ENCODE measurements around the gene STUM.
A peak's percentile ranks its signal among the peaks of the same experiment; 100 is the strongest.

The STUM gene

DNA sequence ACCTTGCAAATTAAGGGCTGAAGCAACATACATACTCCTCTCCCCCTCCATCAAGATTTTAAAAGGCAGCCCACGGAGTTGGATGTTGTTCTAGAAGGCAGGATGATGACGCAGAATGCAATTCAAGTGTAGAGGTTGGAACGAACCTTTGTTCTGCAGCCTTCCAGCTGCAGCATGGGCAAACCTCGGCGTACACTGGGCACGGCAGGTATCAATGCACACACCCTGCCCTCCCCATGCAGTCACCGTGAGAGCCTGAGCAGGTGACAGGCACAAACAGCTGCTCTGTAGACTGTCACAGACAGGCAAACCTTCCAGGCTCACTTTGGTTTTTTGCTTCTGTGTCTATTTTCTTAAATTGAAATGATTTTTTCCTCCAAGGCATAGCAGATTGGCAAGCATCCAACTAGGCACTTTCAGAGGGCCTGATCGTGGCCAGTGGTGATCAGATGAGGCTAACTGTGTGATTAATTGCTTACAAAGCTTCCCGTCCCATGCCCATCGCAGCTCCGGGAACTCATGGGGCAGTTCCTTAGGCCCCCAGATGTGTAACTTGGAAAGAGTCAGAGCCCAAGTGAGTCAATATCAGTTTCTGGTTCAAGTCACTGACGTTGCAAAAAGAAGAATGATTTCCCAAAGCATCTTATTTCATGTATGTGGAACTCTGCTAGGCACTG is 108.2 kb downstream of the STUM start:
- Histone ChIP-seq H3K79me2 (ENCODE audit: insufficient read depth, low read length) (peaks cover 13% of the 10 kb centered on the region), H2AFZ (ENCODE audit: low read depth, low read length, severe bottlenecking) (no peak overlapping the region), H3F3A (ENCODE audit: insufficient read depth) (peaks cover 29% of the 10 kb centered on the region), H3K27me3 (ENCODE audit: low read length) (no peaks in the 10 kb centered on the region), H3K9me3 (ENCODE audit: insufficient read depth, low read length) (no peaks in the 10 kb centered on the region), H3K4me2 (ENCODE audit: low read depth, low read length, poor library complexity, severe bottlenecking) (peak overlapping the region; percentile 79), H3K36me3 (ENCODE audit: low read length) (no peaks in the 10 kb centered on the region), H3K27ac (ENCODE audit: low read depth, low read length) (peak overlapping the region; percentile 92; the same call in 1 of the 2 replicates), H3K4me3 (ENCODE audit: insufficient read depth, low read length, poor library complexity, severe bottlenecking) (no peak overlapping the region), H3K9me2 (replicated peaks; ENCODE audit: insufficient read depth, low read length) (no peaks in the 10 kb centered on the region), H4K20me1 (ENCODE audit: low read depth, low read length) (no peaks in the 10 kb centered on the region), H3K9ac (ENCODE audit: low read length) (no peak overlapping the region)
- no peak for TF ChIP-seq EZH2phosphoT487 (conservative IDR thresholded peaks at IDR 0.05; ENCODE audit: low read length)
- no peak for TF ChIP-seq CTCF (IDR thresholded peaks at IDR 0.05; ENCODE audit: insufficient read depth, low read length, poor library complexity, severe bottlenecking)

DNA sequence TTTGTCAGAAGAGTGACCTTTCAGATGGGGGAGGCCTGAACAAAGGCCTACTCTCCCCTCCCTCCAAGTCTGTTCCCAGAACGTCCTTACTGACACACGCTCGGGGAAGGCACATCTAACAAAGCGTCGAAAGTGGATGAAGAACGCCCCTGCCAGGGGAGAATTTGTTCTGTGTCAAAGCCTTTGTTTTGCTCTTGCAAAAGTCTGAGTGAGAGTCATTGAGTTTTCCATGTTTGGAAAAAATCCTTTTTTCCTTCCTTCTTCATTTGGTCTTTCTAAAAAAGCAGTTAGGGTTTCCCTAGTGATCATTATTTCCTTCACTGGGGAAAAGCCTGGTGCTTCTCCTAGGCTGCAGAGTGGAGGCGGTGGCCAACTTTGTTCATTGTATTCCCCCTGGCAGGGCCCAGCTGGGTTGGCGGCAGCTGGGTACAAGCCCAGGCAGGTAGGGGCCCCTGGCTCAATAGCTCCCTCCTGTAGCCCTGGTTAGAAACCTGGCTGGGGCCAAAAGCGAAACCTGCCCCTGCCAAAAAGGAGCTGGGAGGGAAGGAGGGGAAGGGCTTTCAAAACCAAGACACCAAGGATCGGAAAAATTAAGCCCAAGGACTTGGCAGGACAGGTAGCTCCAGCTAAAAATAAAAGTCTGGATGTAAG is 109.5 kb downstream of the STUM start:
- peaks cover 19% of the 10 kb centered on the region for H3K79me2 ChIP-seq (ENCODE audit: insufficient read depth, low read length)
- H3K36me3 ChIP-seq (ENCODE audit: low read length) = no peaks in the 10 kb centered on the region
- H3K27ac ChIP-seq (ENCODE audit: low read depth, low read length) = peak overlapping the region; percentile 92; the same call in 1 of the 2 replicates
- H3K9ac ChIP-seq (ENCODE audit: low read length) = no peak overlapping the region
- no peaks in the 10 kb centered on the region for H3K9me2 ChIP-seq (replicated peaks; ENCODE audit: insufficient read depth, low read length)
- H3K9me3 ChIP-seq (ENCODE audit: insufficient read depth, low read length) = no peaks in the 10 kb centered on the region
- no peak overlapping the region for H3K4me2 ChIP-seq (ENCODE audit: low read depth, low read length, poor library complexity, severe bottlenecking)
- H3F3A ChIP-seq (ENCODE audit: insufficient read depth) = peaks cover 40% of the 10 kb centered on the region
- H3K27me3 ChIP-seq (ENCODE audit: low read length) = no peaks in the 10 kb centered on the region
- TF ChIP-seq EZH2phosphoT487 (conservative IDR thresholded peaks at IDR 0.05; ENCODE audit: low read length) = no peak
- no peaks in the 10 kb centered on the region for H4K20me1 ChIP-seq (ENCODE audit: low read depth, low read length)
- no peak overlapping the region for H2AFZ ChIP-seq (ENCODE audit: low read depth, low read length, severe bottlenecking)
- H3K4me3 ChIP-seq (ENCODE audit: insufficient read depth, low read length, poor library complexity, severe bottlenecking) = no peak overlapping the region

DNA sequence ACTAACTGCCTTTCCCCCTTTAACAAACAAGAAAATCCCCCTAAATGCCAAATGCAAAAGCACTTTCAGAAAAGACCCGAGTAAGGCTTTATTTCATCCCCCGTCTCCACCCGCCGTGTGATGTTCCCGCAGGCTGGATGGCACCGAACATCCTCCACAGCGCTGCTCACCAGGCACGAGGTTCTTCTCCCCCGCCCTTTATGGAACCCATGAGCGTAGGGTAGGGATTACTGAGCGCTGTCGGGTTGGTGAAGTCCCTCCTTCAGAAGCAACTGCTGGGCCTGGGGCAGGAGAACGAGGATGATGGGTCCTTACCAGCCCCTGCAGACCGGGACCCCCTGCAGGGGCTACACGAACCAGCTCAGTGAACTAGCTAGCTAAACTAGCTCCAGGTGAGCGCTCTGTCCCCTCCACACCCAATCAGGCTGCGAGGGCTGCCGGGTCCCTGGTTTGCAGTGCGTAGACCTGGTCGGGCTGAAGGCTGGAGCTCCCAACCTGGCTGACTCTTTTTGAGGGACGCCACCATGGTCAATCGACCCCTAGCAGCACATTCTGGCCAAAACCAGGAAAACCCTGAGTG is 110.1 kb downstream of the STUM start:
- no peaks in the 10 kb centered on the region for H3K9me3 ChIP-seq (ENCODE audit: insufficient read depth, low read length)
- TF ChIP-seq EZH2phosphoT487 (conservative IDR thresholded peaks at IDR 0.05; ENCODE audit: low read length) = no peak
- TF ChIP-seq CTCF (IDR thresholded peaks at IDR 0.05; ENCODE audit: insufficient read depth, low read length, poor library complexity, severe bottlenecking) = no peak
- H2AFZ ChIP-seq (ENCODE audit: low read depth, low read length, severe bottlenecking) = no peak overlapping the region
- H3K27me3 ChIP-seq (ENCODE audit: low read length) = no peaks in the 10 kb centered on the region
- H3F3A ChIP-seq (ENCODE audit: insufficient read depth) = peaks cover 43% of the 10 kb centered on the region
- H3K4me3 ChIP-seq (ENCODE audit: insufficient read depth, low read length, poor library complexity, severe bottlenecking) = no peak overlapping the region
- H3K27ac ChIP-seq (ENCODE audit: low read depth, low read length) = no peak overlapping the region
- no peak overlapping the region for H3K4me2 ChIP-seq (ENCODE audit: low read depth, low read length, poor library complexity, severe bottlenecking)
- H3K36me3 ChIP-seq (ENCODE audit: low read length) = no peaks in the 10 kb centered on the region
- no peak overlapping the region for H3K9ac ChIP-seq (ENCODE audit: low read length)
- no peaks in the 10 kb centered on the region for H4K20me1 ChIP-seq (ENCODE audit: low read depth, low read length)
- peaks cover 19% of the 10 kb centered on the region for H3K79me2 ChIP-seq (ENCODE audit: insufficient read depth, low read length)
- H3K9me2 ChIP-seq (replicated peaks; ENCODE audit: insufficient read depth, low read length) = no peaks in the 10 kb centered on the region

All from SU-DHL-6 (cell line).